NCI-H2196 treated with DMSO at 0.1 percent for 48 hours (cell line): ENCODE measurements around the gene ABCA8.

ENCODE experiments used
- DNase-seq: peaks from one replicate; lab custom pipeline; 2025; ENCODE audit not compliant: unreplicated experiment; lab: John Stamatoyannopoulos, UW

Gene ABCA8

DNA sequence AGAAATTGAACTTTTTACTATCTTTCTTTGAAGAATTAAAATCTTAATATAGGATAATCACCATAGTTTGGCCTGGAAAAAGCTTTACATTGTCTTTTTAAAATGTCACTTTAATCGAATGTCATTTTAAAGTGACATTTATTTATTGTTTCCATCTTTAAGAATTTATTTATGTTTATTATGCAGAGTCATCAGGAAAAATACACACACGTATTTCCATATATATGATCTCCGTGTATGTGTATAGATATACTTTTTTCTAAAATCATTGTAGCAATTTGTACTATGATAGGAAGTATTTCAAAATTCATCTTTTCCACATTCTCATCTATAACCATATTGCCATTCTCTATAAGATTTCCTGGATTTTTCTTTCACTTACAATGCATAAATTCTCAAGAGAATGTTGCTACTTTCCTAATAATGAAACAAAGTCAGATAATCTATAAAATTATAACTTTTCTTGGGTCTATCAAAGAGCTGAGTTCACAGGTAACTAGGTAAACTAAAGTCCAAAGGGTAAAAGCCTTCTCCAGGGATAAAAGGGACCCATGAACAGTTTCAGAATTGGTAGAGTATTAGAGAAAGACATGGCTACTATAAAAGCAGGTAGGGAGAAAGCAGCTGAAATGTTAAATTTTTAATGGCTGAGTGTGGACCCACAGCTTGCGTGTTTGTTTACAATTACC, 11.9 kb downstream of the ABCA8 start:
- DNase-seq: no peak

DNA sequence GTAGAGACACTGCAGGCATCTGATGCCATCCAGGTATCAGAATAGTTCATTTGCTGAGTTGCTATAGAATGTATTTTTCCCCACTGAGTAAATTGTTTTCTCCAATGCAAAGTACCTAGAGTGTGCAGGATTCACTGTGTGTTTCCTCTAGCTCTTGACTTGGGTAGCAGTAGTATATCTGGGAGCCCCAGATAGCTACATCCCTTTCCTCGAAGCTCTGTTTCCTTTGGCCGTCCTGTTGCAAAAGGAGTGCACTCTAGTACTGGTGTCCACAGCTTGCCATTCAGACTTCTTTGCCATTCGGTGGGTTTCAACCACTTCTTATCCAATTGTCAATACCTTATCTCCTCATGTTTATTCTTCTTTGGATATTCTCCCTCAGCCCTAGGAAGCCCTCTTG, 12.8 kb downstream of the ABCA8 start:
- DNase-seq: no peak

DNA sequence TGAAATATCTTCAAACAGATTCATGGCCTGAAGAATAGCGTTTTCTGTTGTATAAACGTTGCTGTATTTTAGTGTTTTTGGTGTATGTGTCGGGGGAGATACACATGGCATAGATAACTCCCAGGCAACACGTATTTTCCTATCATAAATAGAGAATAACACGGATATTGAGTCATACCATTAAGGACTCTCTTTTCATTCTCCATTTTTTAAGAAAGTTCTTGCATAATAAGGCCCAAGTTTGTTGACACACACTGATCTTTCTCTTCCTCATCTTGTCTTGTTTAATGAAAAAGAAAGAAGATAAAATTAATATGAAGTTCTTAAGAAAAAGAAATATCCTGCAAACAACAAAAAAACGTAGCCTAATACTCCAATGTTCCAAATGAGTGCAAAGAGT, 13.4 kb downstream of the ABCA8 start:
- no peak for DNase-seq

DNA sequence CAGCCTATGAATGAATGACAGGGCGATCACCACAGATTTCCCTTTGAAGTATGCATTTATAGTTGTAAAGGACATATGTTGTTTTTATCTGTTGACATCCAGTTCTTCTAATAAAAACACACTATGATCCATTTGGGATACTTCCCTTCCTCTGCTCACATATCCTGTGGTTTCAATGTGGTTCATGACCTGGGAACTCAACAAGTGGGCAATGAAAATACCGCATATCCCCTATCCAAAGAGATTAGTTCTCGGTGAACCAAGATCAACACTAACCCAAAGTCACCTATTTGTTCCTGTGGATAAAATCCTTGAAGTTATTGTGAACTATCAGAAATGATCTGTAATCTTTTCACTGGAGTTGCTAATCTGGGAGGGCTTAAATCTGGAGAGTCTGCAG, 16.0 kb downstream of the ABCA8 start:
- DNase-seq: no peak

DNA sequence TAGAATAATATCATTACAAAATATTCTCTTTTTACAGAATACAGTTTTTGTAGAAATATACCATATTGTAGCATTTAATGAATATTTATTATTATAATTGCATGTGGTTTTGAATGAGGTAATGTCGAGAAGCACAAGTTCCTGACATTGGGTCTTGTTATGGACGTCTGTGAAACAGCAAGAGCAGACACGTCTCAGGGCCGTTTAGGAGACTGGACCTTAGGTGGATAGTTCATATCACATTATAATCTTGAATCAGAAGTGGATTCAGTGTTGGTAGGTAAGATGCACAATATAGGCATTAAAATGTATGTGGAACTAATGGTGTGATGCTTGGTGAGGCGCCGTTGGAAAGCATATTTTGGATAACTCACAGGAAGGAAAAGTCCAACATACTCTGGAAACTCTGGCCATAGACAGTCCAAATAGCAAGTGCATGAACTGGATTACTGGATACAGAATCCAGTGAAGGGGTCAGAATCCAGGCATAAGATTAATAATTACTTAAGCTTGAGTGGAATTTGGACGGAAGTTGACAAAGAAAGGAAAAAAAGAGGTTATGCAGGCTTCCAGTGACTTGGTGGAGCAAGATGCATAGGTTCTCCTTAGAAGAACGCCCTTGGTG, 17.2 kb downstream of the ABCA8 start:
- DNase-seq: no peak

DNA sequence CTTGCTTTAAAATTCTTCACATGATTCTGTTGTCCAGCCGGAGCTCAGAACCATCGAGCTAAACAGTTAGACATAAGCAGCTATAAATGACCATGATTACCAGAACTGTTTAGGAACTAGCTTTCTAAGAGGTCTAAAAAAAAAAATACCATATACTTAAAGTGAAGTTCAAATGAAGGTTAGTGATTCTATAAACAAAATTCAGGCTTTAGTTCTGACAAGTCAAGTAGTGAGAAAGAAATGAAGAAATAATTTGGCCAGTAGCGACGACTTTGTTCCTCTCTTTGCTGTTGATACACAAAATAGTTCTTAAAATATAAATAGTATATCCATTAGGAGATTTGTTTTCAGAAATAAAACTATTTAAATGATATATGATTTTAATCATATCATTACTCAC, 27.7 kb downstream of the ABCA8 start:
- DNase-seq: no peak

DNA sequence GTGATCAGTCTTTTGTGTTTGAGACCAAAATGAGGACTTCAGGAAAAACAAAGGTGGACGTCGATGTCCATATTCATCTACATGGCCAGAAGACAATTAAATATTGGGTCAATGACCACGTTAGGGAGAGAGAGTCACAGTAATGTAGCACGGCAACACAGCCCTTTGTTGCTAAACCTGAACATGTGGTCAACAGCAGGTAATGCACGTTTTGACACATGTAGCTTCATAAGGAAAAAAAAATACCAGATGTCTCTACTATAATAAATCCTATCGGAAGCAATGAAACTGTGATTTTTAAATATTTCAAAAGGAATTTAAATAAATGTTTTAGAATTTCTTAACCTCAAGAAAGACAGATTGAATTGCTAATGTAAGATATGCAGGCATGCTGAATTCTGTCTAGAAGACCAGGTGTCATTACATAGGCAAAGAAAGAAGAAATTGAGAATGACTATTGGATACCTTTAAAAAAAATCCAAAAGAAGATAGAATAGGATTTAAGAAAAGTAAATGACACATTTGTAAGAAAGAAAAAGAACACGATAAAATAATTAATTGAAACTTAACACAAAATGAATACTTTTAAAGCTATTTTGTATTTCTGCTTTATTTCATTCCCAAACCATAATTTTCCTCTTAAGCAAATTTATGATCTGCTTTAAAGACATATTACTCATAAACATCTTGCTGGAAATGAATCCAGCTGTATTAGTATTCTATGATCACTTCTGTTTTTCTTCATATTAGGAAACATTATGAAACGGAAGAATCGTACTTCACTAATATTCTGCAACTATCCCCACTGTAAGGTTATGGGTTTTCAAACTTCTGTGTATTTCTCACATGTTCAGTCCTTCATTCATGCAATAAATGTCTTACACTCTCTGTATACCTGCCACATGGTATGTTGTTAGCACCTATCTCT, 30.1 kb downstream of the ABCA8 start:
- no peak for DNase-seq

DNA sequence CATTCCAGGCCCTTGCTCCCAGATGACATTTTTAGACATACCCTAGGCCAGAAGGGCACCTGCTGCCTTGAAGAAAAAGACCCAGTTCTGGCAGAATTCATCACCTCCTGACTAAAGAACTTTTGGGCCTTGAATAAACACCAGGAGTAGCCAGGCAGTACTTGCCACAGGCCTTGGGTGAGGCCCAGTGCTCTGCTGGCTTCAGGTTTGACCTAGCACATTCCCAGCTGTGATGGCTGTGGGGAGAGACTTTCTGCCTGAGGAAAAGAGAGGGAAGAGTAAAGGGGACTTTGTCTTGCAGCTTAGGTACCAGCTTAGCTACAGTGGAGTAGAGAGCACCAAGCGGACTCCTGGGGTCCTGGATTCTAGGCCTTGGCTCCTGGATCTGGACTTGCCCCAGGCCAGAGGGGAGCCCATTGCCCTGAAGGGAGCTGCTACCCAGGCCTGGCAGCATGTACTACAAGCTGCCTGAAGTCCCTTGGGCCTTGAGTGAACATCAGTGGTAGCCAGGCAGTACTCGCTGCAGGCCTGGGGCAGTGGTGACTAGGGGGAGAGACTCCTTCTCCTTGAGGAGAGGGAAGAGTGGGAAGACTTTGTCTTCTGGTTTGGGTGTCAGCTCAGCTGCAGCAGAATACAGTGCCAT, 44.3 kb downstream of the ABCA8 start:
- DNase-seq: no peak

DNA sequence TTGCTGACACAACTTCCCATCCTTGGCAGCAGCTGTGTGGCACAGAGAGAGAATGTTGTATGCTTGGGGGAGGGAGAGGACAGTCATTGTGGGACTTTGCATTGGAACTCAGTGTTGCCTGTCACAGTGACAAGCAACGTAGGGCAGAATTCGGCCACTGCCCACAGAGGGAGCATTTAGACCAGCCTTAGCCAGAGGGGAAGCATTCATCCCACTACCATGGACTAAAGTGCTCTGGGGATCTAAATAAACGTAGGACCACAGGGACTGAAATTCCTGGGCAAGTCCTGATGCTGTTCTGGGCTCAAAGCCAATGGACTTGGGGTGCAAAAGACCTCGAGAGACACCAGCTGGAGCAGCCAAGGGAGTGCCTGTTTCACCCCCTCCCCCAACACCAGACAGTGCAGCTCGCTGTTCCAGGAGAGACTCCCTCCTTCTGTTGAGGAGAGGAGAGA, 44.9 kb downstream of the ABCA8 start:
- DNase-seq: no peak

DNA sequence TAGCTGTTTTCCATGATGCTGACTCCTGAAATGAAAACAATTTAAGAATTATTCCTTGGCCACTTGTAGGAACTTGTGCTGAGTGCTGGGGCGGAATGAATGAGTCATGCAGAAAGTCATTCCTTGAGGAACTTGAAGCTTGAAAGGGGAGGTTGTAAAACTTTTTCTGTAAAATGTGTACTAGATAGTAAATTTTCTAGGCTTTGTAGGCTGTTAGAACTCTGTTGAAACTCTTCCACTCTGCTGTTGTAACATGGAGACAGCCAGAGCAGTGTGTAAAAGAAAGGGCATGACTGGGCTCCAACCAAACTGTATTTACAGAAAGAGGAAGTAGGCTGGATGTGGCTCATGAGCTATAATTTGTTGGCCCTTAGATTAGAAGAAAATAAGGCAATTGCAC, 46.1 kb downstream of the ABCA8 start:
- no peak for DNase-seq

DNA sequence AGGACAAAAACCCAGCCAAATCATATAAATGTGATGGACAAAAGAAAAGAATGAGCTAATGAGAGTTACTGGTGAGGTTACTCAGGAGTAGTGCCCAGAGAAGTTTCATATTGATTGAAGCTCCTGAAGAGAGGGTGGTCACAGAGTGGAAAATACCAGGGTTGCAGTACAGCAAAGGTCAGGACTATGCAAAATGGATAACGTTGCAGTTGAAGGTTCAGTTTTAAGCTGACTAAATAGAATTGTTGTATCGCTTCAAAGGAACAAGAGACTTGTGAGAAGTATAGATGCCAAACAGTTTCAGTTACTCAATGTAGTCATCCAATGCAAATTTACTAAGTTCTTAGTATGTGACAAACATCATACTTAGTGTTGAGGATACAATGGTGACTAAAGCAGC, 47.1 kb downstream of the ABCA8 start:
- DNase-seq: no peak

DNA sequence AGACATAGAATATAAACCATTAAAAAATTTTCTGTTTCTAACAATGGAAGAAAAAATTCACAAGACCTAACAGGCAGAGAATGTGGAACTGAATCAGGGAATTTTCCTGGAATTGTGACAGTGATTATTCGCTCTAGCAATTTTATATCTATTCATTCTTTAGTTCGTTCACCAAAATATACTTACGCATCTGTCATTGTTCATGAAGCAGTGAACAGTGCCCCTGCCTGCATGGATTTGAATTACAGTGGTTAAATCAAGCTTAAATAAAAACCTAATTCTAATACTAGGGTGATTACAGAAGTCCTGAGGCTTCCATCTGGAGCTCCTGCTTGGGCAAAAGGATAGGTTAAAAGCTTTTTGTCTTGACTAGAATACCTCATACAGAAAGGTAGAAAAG, 48.6 kb downstream of the ABCA8 start:
- no peak for DNase-seq

DNA sequence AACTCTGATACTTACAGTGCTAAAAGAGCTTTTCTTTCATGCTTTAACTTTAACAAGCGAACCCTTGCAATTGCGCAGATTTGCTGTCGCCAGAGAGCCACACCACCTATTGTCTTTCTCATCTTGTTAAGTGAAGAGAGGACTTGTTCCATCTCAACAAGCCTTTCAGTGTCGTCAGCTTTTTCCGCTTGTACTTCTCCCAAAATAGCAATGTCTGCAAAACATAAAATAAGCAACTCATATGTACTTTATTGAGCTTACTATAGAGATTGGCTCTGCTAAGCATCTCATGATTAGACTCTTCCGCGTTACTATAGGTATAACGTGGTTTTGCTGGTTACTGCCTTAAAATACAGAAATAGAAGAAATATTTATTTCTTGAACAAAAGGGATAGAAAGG, 51.9 kb downstream of the ABCA8 start:
- no peak for DNase-seq

DNA sequence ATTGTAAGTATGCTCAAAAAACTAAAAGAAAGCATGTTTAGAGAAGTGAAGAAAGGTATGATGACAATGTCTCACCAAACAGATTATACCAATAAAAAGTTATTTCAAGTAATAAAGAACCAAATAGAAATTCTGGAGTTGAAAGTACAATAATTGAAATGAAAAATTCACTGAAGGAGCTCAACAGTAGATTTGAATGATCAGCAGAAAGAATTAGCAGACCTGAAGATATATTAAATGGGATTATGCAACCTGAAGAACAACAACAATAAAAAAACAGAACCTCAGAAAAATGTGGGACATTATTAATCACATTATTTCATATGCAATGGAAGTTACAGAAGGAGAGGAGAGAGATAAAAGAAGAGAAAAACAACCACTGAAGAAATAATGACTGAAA, 57.6 kb downstream of the ABCA8 start:
- DNase-seq: no peak

DNA sequence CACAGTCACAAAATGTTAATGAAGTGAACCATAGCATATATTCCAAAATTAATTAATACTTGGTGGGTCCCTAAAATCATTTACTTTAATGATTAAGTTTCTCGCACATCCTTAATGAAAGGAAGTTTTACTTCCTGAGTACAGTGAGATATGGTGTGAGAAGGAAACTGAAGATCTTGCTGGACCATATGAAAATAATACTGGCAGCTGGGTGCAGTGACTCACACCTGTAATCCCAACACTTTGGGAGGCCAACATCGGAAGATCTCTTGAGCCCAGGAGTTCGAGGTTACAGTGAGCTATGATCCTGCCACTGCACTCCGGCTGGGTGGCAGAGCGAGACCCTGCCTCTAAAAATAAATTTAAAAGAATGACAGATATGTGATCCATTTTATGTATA, 62.5 kb downstream of the ABCA8 start:
- no peak for DNase-seq

DNA sequence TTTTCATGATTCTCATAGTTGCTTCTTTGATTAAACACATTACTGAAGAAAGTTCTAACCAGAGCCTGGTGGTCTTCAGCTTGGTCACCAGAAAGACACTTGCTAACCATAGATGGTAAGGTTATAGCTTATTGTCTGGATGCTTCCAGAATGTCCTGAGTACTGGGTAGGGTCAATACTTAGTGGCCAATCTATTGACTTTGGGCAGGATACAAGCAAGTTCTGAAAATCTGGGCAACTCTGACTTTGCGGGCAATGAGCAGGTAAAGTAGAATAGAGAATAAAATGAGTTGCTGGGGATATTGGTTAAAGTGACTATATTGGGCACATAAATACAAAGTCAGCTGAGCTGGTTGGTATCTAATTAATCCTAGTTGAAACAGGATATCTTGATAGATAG, 63.0 kb downstream of the ABCA8 start:
- DNase-seq: no peak

DNA sequence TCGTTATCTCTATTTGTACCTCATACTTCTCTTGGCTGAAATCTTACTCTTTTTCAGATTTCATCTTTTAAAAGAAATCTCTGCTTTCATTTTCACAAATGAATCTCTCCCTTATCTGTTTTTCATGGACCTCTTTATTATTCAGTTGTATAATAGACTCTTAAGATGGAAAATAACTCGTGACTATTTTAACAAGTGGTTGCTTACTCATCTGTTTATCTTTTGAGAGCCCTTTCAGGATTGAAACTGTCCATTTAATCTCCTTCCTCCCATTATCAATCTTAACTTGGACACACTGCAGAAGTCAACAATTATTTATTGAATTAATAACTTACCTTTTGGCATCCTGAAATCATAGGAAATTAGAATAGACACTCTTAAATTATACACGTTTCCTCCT, 68.8 kb downstream of the ABCA8 start:
- DNase-seq: no peak

DNA sequence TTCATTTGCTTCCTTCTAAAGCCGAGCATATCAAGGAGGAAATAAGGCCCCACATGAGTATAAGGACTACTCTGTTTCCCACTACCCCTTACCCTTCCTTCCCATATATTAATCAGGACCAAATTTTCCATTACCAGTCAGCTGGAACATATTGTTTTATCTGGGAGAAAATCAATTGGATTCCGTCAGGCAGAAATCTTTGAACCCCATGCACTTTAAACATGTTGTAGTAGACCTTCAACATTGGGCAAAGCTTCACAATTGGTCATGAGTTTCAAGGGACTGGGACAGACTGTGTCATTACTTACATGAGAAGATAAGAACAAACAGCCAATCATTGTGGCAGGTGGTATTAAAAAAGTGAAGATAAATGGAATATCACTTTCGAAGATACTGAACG, 70.3 kb downstream of the ABCA8 start:
- DNase-seq: no peak

DNA sequence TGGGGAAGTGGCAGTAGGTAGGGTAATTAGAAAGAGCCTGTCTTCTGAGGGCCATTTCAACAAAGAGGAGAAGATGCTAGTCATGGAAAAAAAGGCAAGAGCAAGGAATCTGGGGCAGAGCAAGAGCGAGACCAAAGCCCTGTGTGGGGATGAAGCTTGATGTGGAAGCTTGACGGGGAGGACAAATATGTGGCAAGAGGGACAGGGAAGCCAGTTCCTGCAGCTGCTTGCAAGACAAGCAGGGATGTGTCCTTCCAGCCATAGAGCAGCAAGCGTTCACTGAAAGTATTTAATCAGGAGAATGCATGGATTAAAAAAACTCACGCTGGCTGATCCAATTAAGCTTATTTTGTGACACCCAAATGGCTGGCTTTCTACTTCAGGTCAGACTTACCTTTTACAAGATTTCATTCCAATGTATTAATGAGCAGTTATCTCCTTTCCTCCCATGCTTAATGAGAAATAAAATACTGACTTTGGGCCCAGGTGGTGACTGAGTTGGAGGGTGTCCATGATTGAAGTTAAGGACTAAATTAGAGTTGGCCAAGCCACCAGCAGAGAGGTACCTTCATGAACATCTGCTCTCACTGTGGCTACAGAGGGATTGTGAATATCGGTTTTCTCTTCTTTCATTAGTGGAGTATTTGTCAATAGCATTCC, 76.8 kb downstream of the ABCA8 start:
- peak; percentile 9 for DNase-seq

DNA sequence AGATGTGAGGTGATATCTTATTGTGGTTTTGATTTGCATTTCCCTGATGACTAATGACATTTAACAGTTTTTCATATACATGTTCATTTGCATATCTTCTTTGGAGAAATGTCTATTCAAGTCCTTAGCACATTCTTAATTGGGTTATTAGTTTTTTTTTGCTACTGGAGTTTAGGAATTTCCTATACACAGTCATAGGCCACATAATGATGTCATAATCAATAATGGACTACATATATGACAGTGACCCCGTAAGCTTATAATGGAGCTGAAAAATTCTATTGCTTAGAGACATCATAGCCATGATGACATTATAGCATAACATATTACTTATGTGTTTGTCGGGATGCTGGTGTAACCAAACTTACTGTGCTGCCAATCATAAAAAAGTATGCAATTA, 83.7 kb downstream of the ABCA8 start:
- no peak for DNase-seq

DNA sequence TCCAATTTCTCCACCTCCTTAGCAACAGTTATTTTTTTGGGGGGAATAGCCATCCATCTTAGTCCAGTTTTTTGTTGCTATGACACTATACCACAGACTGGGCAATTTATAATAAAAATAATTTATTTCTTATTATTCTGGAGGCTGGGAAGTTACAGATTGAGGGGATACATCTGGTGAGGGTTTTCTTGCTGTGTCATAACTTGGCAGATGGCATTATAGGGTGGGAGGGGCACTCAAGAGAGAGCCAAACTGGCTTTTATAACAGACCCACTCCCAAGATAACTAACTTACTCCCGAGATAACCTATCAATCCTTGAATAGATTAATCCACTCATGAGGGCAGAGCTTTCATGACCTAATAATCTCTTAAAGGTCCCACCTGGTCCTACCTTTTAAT, 84.2 kb downstream of the ABCA8 start:
- no peak for DNase-seq
